Body of pancreas (tissue), 4 donors: Measurements from ENCODE around the gene ARHGDIB.

ENCODE experiments used
- CTCF ChIP-seq, 7 experiments: fragments of 450-650 bp in 4 of 7; fragments of 200-600 bp in 3 of 7; sonication (generic) in 3 of 7; IDR thresholded peaks; one replicate each; pipeline ENCODE4 v1.5.1; 2016 to 2019; ENCODE audit warnings: antibody characterized with exemption in 7 of 7
- POLR2A ChIP-seq, 3 donors: fragments of 450-650 bp; IDR thresholded peaks; one replicate each; pipeline ENCODE4 v1.6.1; 2016; ENCODE audit warnings: antibody characterized with exemption in 3 of 3, mild to moderate bottlenecking in 2 of 3

- TF ChIP-seq POLR2A (IDR thresholded peaks at IDR 0.05) = no peak
- TF ChIP-seq CTCF (IDR thresholded peaks at IDR 0.05) = no peak
Observed at GRCh38 chr12:14965221-14965620, 3.8 kb upstream of the ARHGDIB start.
